ENCODE data around the gene ATP6AP1.
A peak's percentile ranks its signal among the peaks of the same experiment; 100 is the strongest.

The ATP6AP1 gene

DNA sequence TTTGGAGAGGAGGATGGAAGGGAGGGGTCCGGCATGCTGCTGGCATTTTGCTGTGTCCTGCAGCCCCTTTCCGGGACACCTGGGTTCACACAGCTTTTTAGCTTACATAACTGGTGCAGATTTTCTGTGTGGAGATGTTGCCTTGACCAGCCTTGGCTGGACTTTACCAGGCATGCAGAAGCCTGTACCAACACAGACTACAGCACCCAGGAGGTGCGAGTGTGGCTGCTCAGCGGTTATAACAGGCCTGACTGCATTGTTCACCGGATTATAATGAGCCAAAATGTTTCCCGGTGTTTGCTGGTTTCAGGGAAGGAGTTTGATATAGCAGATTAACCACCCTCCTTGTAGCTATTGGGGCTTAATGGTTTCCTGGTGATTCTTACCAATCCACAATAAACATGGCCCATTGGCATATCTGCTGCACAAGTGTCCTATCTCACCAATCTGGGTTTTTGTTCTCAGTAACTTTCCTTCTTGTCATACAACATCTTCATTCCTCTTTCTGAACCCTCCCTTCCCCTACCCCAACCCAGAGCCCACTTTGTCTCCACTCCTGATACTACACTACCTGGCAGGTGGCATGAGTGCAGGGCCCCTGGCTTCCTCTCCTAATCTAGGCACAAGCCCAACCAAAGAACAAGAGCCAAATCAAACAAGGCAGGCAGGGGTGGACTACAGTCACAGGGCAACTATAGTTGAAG is 26.4 kb upstream of the ATP6AP1 start:
- no peak overlapping the region; a peak in 1 of 22 replicates for H3K27ac ChIP-seq
- TF ChIP-seq Cebpa-rat (IDR thresholded peaks at IDR 0.05), result no peak
- H3K36me3 ChIP-seq, result peaks cover 22 to 34% (median 24%) of the 10 kb centered on the region in 11 experiments
- peaks cover 36 to 64% (median 46%) of the 10 kb centered on the region in 11 experiments; a peak in 21 of 22 replicates for H4K20me1 ChIP-seq
- no peak overlapping the region for H3K4me3 ChIP-seq
- H3K9ac ChIP-seq, result no peak overlapping the region
- H3K27me3 ChIP-seq, result peaks cover 0 to 46% (median 17%) of the 10 kb centered on the region in 11 experiments; a peak in 17 of 22 replicates
- peaks cover 16 to 30% (median 25%) of the 10 kb centered on the region in 11 experiments; a peak in 21 of 22 replicates for H3K9me3 ChIP-seq (replicated peaks in 1 of 11)
- peaks cover 0 to 14% (median 7%) of the 10 kb centered on the region in 10 experiments; a peak in 11 of 20 replicates for H3K4me1 ChIP-seq
- no peak overlapping the region for H3K4me2 ChIP-seq

DNA sequence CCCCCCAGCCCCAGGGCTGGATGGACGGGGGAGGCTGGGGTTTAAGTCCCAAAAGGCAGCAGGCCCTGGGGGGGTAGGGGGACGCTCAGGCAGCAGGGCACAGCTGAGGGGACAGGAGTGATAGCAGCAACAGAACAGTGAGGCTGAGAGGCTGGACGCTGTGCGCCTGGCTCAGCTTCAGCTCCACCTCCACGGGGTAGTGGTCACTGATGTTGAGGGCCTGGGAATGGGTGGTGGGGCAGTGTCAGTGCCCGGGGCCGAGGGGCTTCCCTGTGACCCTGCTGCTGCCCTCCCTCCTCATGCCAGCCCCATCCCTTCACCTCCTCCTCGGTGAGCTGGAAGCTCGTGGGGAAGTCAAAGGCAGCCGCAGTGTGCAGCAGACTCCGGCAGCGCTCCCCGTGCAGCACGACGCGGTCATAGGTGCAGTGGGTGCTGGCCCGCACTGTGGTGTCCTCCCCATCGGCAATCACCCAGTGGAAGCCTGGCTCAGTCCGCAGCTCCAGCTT is 25.8 kb upstream of the ATP6AP1 start:
- H4K20me1 ChIP-seq, result peaks cover 36 to 64% (median 46%) of the 10 kb centered on the region in 11 experiments; a peak in 21 of 22 replicates
- no peak for TF ChIP-seq Cebpa-rat (IDR thresholded peaks at IDR 0.05)
- peaks cover 22 to 34% (median 24%) of the 10 kb centered on the region in 11 experiments for H3K36me3 ChIP-seq
- H3K9me3 ChIP-seq (replicated peaks in 1 of 11), result peaks cover 11 to 24% (median 19%) of the 10 kb centered on the region in 11 experiments; a peak in 19 of 22 replicates
- H3K4me3 ChIP-seq, result no peak overlapping the region
- peaks cover 0 to 46% (median 17%) of the 10 kb centered on the region in 11 experiments; a peak in 17 of 22 replicates for H3K27me3 ChIP-seq
- peaks cover 0 to 20% (median 7%) of the 10 kb centered on the region in 10 experiments; a peak in 13 of 20 replicates for H3K4me1 ChIP-seq
- no peak overlapping the region for H3K9ac ChIP-seq
- H3K27ac ChIP-seq, result no peak overlapping the region; a peak in 1 of 22 replicates
- no peak overlapping the region for H3K4me2 ChIP-seq

DNA sequence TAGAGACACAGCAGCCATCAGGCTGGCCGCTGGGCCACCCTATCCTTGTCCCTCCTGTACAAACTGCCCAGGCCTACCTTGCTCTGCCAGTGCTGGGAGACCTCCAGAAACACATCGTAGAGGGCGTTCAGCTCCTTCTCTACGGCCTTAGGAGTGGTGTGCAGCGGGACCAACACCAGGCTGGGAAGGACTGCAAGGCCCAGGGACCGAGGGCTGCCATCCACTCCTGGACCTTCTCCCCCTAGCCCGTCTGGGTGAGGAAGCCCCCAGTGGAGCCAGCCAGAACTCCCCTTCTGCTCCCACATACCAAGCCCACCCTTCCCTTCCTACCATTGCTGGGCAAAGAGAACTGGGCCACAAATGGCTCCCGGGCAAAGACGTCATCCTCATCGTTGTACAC is 25.3 kb upstream of the ATP6AP1 start:
- H3K27ac ChIP-seq, result no peak overlapping the region
- H3K9me3 ChIP-seq (replicated peaks in 1 of 11), result peaks cover 6 to 19% (median 13%) of the 10 kb centered on the region in 11 experiments; a peak in 18 of 22 replicates
- peaks cover 2 to 26% (median 10%) of the 10 kb centered on the region in 10 experiments; a peak in 18 of 20 replicates for H3K4me1 ChIP-seq
- H3K9ac ChIP-seq, result no peak overlapping the region
- peaks cover 36 to 64% (median 46%) of the 10 kb centered on the region in 11 experiments; a peak in 21 of 22 replicates for H4K20me1 ChIP-seq
- peaks cover 0 to 50% (median 19%) of the 10 kb centered on the region in 11 experiments; a peak in 17 of 22 replicates for H3K27me3 ChIP-seq
- no peak overlapping the region for H3K4me3 ChIP-seq
- H3K4me2 ChIP-seq, result no peak overlapping the region
- TF ChIP-seq Cebpa-rat (IDR thresholded peaks at IDR 0.05), result no peak
- peaks cover 22 to 34% (median 24%) of the 10 kb centered on the region in 11 experiments for H3K36me3 ChIP-seq

GRCh38 chrX:154403858-154404257 is 24.6 kb upstream of the ATP6AP1 start:
- Histone ChIP-seq H3K27me3 (peaks cover 0 to 57% (median 22%) of the 10 kb centered on the region in 11 experiments; a peak in 17 of 22 replicates), H3K4me3 (no peak overlapping the region), H3K9me3 (replicated peaks in 1 of 11) (peaks cover 0 to 12% (median 7%) of the 10 kb centered on the region in 11 experiments; a peak in 15 of 22 replicates), H3K27ac (no peak overlapping the region), H3K36me3 (peaks cover 22 to 34% (median 24%) of the 10 kb centered on the region in 11 experiments), H4K20me1 (peaks cover 34 to 64% (median 46%) of the 10 kb centered on the region in 11 experiments; a peak in 21 of 22 replicates), H3K9ac (no peak overlapping the region), H3K4me1 (peaks cover 9 to 29% (median 16%) of the 10 kb centered on the region in 10 experiments; a peak in 19 of 20 replicates), H3K4me2 (no peak overlapping the region)
- TF ChIP-seq Cebpa-rat (IDR thresholded peaks at IDR 0.05), result no peak

DNA sequence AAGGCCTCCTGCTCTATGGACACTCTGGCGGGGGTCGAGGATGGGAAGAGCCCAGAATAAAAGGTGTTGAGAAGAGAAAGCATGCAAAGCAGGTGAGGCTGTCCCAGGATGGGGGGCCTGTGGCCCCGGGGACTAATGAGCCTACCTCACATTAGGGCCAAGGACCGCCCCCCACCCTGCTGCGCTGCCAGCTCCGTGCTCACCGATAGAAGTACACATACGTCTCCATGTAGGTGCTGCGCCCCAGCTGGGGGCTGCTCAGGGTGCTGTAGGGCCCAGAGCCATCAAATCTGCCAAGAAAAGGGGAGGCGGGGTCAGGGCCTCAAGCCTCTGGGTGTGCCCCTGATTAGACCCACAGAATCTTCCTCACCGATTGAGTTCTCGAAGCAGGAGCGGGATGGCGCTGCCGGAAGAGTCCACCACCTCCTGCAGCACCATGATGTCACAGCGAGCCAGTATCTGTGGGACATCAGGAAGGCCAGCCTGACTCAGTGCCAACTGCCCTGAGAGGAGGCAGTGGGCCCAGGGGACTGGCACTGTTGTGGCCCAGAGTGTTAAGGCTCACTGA is 23.8 kb upstream of the ATP6AP1 start:
- Histone ChIP-seq H3K9me3 (replicated peaks in 1 of 11) (peaks cover 0 to 10% (median 0%) of the 10 kb centered on the region in 11 experiments; a peak in 5 of 22 replicates), H3K27me3 (peaks cover 0 to 54% (median 22%) of the 10 kb centered on the region in 11 experiments; a peak in 17 of 22 replicates), H3K4me2 (no peak overlapping the region), H3K9ac (no peak overlapping the region), H3K27ac (no peak overlapping the region), H3K36me3 (peaks cover 13 to 26% (median 16%) of the 10 kb centered on the region in 11 experiments), H3K4me1 (peaks cover 12 to 33% (median 19%) of the 10 kb centered on the region in 10 experiments; a peak in 19 of 20 replicates), H4K20me1 (peaks cover 26 to 55% (median 38%) of the 10 kb centered on the region in 11 experiments; a peak in 21 of 22 replicates), H3K4me3 (no peak overlapping the region)
- no peak for TF ChIP-seq Cebpa-rat (IDR thresholded peaks at IDR 0.05)

- H3K4me3 ChIP-seq, result peak overlapping the region; percentile 47 to 69 (median 56)
- TF ChIP-seq Cebpa-rat (IDR thresholded peaks at IDR 0.05), result no peak
- peaks cover 30 to 43% (median 36%) of the 10 kb centered on the region in 10 experiments for H3K4me1 ChIP-seq
- peak overlapping the region; percentile 79 to 91 (median 87) for H3K4me2 ChIP-seq
- H3K27me3 ChIP-seq, result peaks cover 0 to 33% (median 7%) of the 10 kb centered on the region in 11 experiments; a peak in 14 of 22 replicates
- peaks cover 0 to 21% (median 0%) of the 10 kb centered on the region in 11 experiments; a peak in 6 of 22 replicates for H4K20me1 ChIP-seq
- peaks cover 0 to 14% (median 2%) of the 10 kb centered on the region in 11 experiments; a peak in 4 of 22 replicates for H3K36me3 ChIP-seq
- H3K9ac ChIP-seq, result peak overlapping the region; percentile 63 to 81 (median 75)
- peak overlapping the region in 10 of 11 experiments; percentile 11 to 88 (median 67); a peak in 21 of 22 replicates for H3K27ac ChIP-seq
- H3K9me3 ChIP-seq (replicated peaks in 1 of 11), result peaks cover 0 to 31% (median 13%) of the 10 kb centered on the region in 11 experiments; a peak in 17 of 22 replicates
These were observed 19.7 kb upstream of the ATP6AP1 start for GRCh38 chrX:154408659-154409221.

GRCh38 chrX:154409222-154409871 is 19.1 kb upstream of the ATP6AP1 start, which contains the start of gene DNASE1L1:
Gene DNASE1L1, minus strand, starts transcription at chrX:154409254. Its CDS starts 3,686 bp downstream, at chrX:154405568.
- Histone ChIP-seq H3K36me3 (peaks cover 0 to 17% (median 4%) of the 10 kb centered on the region in 11 experiments; a peak in 4 of 22 replicates), H3K4me1 (peaks cover 30 to 43% (median 36%) of the 10 kb centered on the region in 10 experiments), H3K27me3 (peaks cover 0 to 37% (median 7%) of the 10 kb centered on the region in 11 experiments; a peak in 14 of 22 replicates), H3K4me2 (peak within 1 kb of the TSS; percentile 79 to 91 (median 87)), H3K27ac (peak within 1 kb of the TSS in 10 of 11 experiments; percentile 11 to 88 (median 67); a peak in 21 of 22 replicates), H3K9me3 (replicated peaks in 1 of 11) (peaks cover 0 to 27% (median 13%) of the 10 kb centered on the region in 11 experiments; a peak in 17 of 22 replicates), H3K4me3 (peak within 1 kb of the TSS; percentile 47 to 69 (median 56)), H4K20me1 (peaks cover 0 to 19% (median 0%) of the 10 kb centered on the region in 11 experiments; a peak in 5 of 22 replicates), H3K9ac (peak within 1 kb of the TSS; percentile 63 to 81 (median 75))
- TF ChIP-seq Cebpa-rat (IDR thresholded peaks at IDR 0.05), result no peak

All from BLaER1 treated with 17β-estradiol and CSF1 and Interleukin-3, amounts not matched to agents 10 nM and 100 nM (cell line).